Rectal smooth muscle tissue (tissue), 1 donor: Measurements from ENCODE around the gene CDKN2A.
A peak's percentile ranks its signal among the peaks of the same experiment; 100 is the strongest.

Source experiments
- H3K27ac ChIP-seq: one replicate; pipeline ENCODE4 v1.7.0; 2013; ENCODE audit warnings: low read depth, low read length, inconsistent platforms
- H3K27me3 ChIP-seq: one replicate; pipeline ENCODE4 v1.7.0; 2013; ENCODE audit warnings: low read length; ENCODE audit not compliant: control insufficient read depth, insufficient read depth
- H3K36me3 ChIP-seq: one replicate; pipeline ENCODE4 v1.7.0; 2013; ENCODE audit warnings: low read length; ENCODE audit not compliant: control insufficient read depth, insufficient read depth
- H3K4me1 ChIP-seq: one replicate; pipeline ENCODE4 v1.7.0; 2013; ENCODE audit warnings: low read length; ENCODE audit not compliant: control insufficient read depth, insufficient read depth
- H3K4me3 ChIP-seq: one replicate; pipeline ENCODE4 v1.7.0; 2013; ENCODE audit warnings: low read length
- H3K9ac ChIP-seq: one replicate; pipeline ENCODE4 v1.7.0; 2013; ENCODE audit warnings: low read length

CDKN2A gene

DNA sequence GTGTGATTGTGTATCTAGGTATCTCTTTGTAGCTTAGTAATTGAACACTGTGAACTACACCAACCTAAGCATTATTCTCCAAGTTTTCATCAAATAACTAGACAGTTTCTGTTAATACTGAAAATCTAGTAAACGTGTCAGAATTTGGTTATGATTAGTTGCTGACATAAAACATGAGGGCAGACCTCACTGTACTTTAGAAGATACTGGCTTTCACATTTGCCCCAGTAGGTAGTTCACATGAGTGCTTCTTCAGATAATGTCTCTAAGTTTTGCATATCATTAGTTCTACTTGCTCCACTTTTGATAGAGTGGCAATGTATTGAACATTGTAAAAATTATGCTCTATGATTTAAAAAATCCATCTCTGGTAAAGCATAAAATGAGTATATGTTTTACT is 7.8 kb upstream of the CDKN2A start:
- H3K27me3 ChIP-seq, result peaks cover 14% of the 10 kb centered on the region

DNA sequence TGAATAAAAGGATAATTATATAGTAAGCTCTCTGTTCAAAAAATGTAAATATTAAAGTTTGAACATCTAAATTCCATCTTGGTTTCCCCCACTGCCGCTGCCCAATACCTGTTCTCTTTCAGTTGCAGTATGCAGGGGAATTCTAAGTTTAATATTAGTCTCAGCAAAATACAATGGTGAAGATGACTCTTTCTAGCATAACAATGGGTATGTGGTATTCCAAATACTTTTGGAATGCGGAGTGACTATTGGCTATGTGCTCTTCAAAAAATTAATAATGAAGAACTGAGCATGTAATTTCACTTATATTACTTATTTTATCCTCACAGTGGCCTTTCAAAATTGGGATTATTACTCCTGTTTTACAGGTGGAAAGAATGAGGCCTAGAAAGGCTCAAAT is 3.8 kb upstream of the CDKN2A start:
- no peaks in the 10 kb centered on the region for H3K4me1 ChIP-seq
- H3K4me3 ChIP-seq, result no peak overlapping the region
- peaks cover 10% of the 10 kb centered on the region for H3K27me3 ChIP-seq
- no peak overlapping the region for H3K27ac ChIP-seq
- H3K9ac ChIP-seq, result no peak overlapping the region
- H3K36me3 ChIP-seq, result no peaks in the 10 kb centered on the region

More for the DNA sequence above, 7.8 kb upstream of the CDKN2A start:
- H3K36me3 ChIP-seq, result no peaks in the 10 kb centered on the region
- H3K4me3 ChIP-seq, result no peak overlapping the region
- H3K4me1 ChIP-seq, result no peaks in the 10 kb centered on the region
- H3K9ac ChIP-seq, result no peak overlapping the region
- no peak overlapping the region for H3K27ac ChIP-seq

DNA sequence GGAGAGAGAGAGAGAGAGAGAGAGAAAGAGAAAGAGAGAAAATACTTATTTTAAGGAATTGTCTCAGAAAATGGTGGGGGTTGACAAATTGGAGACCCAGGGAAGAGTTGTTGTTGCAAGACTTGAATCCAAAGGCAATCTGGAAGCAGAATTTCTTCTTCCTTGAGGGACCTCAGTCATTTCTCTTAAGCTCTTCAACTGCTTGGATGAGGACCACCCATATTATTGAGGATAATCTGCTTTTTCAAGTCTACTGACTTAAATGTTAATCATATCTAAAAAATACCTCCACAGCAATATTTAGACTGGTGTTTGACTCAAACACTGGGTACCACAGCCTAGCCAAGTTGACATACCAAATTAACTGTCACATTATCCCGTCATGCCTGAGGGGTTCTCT is 3.3 kb upstream of the CDKN2A start:
- H3K36me3 ChIP-seq, result no peaks in the 10 kb centered on the region
- H3K4me1 ChIP-seq, result no peaks in the 10 kb centered on the region
- no peak overlapping the region for H3K9ac ChIP-seq
- no peak overlapping the region for H3K27ac ChIP-seq
- H3K27me3 ChIP-seq, result peaks cover 10% of the 10 kb centered on the region
- no peak overlapping the region for H3K4me3 ChIP-seq

DNA sequence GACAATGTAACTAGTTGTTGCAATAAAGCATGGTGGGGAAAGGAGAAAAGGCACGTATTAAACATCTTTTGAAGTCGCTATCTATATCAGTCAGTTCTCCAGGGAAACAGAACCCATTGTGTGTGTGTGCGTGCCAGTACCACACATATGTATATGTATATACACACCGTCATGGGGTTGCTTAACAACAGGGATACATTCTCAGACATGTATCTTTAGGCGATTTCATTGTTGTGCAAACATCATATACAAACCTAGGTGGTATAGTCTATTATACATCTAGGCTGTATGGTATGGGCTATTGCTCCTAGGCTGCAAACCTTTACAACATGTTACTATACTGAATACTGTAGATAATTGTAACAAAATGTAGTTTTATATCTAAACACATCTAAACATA is 2.7 kb upstream of the CDKN2A start:
- H3K27ac ChIP-seq, result no peak overlapping the region
- no peak overlapping the region for H3K4me3 ChIP-seq
- no peak overlapping the region for H3K9ac ChIP-seq
- H3K27me3 ChIP-seq, result peaks cover 10% of the 10 kb centered on the region
- H3K36me3 ChIP-seq, result no peaks in the 10 kb centered on the region
- H3K4me1 ChIP-seq, result no peaks in the 10 kb centered on the region

GRCh38 chr9:21996438-21996837 is 2.2 kb upstream of the CDKN2A start:
- Histone ChIP-seq H3K4me1 (no peaks in the 10 kb centered on the region), H3K4me3 (no peak overlapping the region), H3K9ac (no peak overlapping the region), H3K27me3 (peaks cover 12% of the 10 kb centered on the region), H3K36me3 (no peaks in the 10 kb centered on the region), H3K27ac (no peak overlapping the region)

- Histone ChIP-seq H3K27me3 (peaks cover 12% of the 10 kb centered on the region), H3K9ac (no peak overlapping the region)
Observed at GRCh38 chr9:21995666-21996398, 1.6 kb upstream of the CDKN2A start.

DNA sequence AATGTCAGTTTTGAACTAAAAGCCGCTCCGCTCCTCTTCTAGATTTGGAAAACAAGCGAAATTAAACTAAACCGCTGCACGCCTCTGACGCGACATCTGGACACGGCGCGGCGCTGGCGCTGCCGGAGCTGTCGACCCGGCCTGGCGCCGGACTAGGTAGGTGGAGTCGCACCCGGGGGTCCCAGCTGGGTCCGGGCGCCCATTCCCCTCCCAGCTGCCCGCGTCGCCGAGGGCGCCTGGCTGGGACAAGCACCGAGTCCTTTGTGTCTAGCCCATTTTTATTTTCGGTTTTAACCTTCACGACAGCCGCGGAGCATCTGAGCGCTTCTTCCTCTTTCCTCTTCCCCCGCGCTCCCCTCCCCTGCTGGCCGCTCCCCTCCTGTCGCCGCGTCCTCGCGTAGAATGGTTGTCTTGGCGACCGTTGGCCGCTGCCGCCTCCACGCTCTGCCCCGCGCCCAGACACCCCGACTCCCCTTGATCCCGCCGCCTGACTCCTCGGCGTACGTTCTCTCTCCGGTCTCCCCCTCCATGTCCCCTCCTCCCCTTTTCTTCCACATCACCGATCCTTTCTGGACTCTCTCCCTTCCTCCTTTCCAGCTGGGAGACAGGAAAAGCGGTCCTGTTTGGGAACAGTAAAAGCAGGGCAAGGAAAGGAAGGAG is 944 bp upstream of the CDKN2A start:
- Histone ChIP-seq H3K27ac (peak overlapping the region; percentile 61), H3K27me3 (peaks cover 13% of the 10 kb centered on the region), H3K36me3 (no peaks in the 10 kb centered on the region), H3K4me3 (peak overlapping the region; percentile 83), H3K4me1 (no peaks in the 10 kb centered on the region), H3K9ac (peak overlapping the region; percentile 53)

More at GRCh38 chr9:21995666-21996398, 1.6 kb upstream of the CDKN2A start:
- Histone ChIP-seq H3K36me3 (no peaks in the 10 kb centered on the region), H3K4me1 (no peaks in the 10 kb centered on the region), H3K4me3 (peak overlapping the region; percentile 83), H3K27ac (no peak overlapping the region)

DNA sequence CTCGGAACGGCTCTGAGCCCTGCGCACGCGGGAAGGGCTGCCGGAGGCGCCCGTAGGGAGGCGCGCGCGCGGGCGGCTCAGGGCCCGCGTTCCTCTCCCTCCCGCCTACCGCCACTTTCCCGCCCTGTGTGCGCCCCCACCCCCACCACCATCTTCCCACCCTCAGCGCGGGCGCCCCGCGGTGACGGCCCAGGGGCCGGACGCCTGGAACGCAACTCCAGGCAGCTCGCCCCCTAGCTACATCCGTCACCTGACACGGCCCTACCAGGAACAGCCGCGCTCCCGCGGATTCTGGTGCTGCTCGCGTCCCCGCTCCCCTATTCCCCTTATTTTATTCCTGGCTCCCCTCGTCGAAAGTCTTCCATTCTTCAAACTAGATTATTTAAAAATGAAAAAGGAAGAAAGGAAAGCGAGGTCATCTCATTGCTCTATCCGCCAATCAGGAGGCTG is 389 bp upstream of the CDKN2A start, which contains the start of gene CDKN2B-AS1:
TSS of gene CDKN2B-AS1 (plus strand) at position 236 of the 450 bp plus-strand sequence.
- Histone ChIP-seq H3K4me3 (peak within 1 kb of the TSS; percentile 83), H3K27me3 (peaks cover 19% of the 10 kb centered on the region), H3K4me1 (no peaks in the 10 kb centered on the region), H3K9ac (peak within 1 kb of the TSS; percentile 53), H3K36me3 (no peaks in the 10 kb centered on the region), H3K27ac (peak within 1 kb of the TSS; percentile 61)

DNA sequence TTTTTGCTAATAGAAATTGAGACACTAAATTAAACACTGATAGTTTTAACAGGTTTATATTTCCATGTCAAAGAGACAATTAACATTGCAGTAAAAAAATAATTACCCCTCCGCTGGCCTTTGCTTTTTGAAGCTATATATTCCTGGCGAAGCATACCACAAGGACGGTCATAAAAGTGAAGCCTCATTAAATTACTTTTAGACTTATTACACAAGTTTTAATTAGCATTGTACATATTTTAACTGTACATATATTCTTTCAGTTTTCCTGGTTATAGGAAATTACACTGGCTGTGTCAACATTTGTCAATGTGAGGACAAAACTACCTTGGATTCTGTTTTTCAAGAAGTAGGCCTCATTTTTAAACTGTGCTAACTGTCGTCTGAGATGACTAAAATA is 1.2 kb downstream of the CDKN2A start:
- Histone ChIP-seq H3K36me3 (no peaks in the 10 kb centered on the region), H3K4me1 (no peaks in the 10 kb centered on the region), H3K27ac (no peak overlapping the region), H3K27me3 (peaks cover 22% of the 10 kb centered on the region), H3K9ac (no peak overlapping the region), H3K4me3 (no peak overlapping the region)

- no peaks in the 10 kb centered on the region for H3K4me1 ChIP-seq
- peaks cover 22% of the 10 kb centered on the region for H3K27me3 ChIP-seq
Observed at GRCh38 chr9:21991072-21991959, 2.9 kb downstream of the CDKN2A start.

GRCh38 chr9:21989440-21990189 is 4.6 kb downstream of the CDKN2A start:
- no peaks in the 10 kb centered on the region for H3K4me1 ChIP-seq
- no peak overlapping the region for H3K9ac ChIP-seq
- no peaks in the 10 kb centered on the region for H3K36me3 ChIP-seq
- H3K27ac ChIP-seq, result no peak overlapping the region
- no peak overlapping the region for H3K4me3 ChIP-seq
- peaks cover 22% of the 10 kb centered on the region for H3K27me3 ChIP-seq

More at GRCh38 chr9:21991072-21991959, 2.9 kb downstream of the CDKN2A start:
- H3K36me3 ChIP-seq, result no peaks in the 10 kb centered on the region
- H3K4me3 ChIP-seq, result no peak overlapping the region
- no peak overlapping the region for H3K27ac ChIP-seq
- H3K9ac ChIP-seq, result no peak overlapping the region
